GM19463 (cell line): ENCODE measurements around the gene TUBA1B.

Experiments
- ATAC-seq: cut with Tn5 transposase; IDR thresholded peaks from one replicate; pipeline ENCODE4 v1.9.1; 2021; ENCODE audit warnings: mild to moderate bottlenecking, moderate library complexity; ENCODE audit not compliant: unreplicated experiment

TUBA1B gene

DNA sequence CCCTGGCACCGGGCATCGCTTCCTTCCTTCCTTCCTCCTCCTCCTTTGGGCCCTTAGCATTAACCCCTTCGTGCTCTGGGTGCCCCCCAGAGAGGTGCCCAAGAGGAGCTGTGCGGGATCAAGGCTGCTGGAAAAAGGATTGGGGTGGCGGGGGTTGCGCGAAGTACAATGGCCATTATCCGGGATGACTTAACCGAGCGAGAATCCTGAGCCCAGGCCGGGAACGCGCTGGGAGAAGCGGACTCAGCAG lies 39.4 kb downstream of the TUBA1B start:
- no peak for ATAC-seq

DNA sequence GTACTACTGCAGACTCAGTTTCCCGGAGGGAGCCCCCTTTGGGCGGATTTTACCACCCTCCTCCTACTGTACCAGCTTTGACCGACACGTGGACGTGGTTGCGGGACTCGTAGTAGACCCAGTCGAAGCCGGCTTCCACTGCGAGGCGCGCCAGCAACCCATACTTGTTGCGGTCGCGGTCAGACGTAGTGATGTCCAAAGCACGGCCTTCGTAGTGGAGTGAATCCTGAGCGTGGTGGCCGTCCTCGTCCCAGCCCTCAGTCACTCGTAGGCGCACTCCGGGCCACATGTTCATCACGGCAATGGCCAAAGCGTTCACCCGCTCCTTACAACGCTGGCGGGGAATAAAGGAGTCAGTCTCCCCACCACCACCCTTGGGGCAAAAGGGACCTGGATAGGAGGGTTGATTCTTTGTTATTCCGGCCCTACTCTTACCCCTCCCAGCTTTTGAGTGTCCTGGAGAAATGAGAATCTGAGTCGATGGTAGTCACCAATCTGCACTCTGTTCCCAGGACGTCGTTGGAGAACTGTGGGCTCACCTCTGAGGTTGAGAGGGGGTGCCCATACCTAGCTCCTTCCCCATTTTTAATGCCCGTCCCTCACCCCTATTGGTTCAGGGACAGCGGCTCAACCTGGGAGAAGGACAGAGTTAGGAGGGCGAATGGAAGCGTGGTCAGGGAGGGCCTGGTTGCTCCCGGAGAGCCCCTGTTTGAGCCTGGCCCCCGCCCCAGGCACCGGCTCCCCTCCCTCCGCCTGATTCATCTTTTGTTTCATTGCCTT lies 39.9 kb downstream of the TUBA1B start:
- no peak for ATAC-seq

DNA sequence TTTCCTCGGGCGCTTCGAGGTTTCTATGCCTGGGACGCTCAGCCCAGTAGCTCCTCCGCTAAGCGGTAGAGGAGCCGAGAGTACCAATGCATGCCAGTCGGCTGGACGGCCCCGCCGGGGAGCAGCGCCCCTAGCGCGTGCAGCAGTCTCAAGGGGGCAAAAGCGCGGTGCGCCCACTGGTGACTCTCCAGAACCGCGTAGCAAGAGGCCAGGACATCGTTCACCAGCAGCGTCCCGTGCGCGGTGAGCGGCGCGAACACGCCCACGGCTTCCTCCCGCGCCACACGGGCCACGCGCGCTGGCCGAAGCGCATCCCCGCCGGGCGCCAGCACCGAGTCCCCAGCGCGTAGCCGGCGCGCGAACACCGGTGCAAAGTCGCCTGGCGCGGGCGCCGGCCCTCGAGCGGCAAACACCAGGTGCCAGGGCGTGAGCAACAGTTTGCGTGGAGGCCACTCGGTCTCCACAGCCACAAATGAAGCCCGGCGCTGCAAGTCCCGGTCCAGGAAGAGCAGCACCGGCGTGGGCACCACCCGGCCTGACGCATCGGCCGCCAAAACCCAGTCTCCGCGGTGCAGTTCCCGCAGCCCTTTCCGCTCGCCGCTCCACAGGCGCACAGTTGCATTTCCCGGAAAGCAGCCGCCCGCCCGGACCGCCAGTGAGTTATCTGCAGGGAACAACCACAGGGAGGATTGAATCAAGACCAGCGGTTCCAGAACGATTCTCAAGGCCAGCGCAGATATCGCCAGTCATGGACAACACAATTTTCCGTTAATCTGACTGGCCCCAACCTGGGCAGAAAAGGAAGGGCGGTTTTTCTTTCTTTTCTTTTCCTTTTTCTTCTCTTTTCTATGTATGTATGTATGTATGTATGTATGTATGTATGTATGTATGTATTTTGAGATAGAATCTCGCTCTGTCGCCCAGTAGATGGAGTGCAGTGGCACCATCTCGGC lies 41.1 kb downstream of the TUBA1B start:
- no peak for ATAC-seq

DNA sequence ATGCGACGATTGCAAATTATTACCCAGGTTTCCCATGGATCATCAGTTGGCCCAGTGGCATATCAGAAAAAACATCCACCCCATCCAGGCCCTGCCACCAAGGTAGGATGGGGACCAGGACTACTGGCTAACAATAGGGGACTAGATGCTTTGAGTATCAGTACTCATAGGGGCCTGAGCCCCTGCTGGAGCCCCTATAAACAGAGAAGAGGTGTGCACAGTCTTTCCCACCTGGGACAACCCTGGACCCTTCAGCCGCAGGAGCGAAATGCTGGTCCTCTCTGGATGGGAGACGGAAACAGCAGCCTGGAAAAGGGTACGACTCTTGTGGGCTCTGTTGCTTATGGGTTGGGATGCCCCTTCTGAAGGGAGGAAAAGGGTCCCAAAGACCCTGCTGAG lies 42.3 kb downstream of the TUBA1B start:
- no peak for ATAC-seq

DNA sequence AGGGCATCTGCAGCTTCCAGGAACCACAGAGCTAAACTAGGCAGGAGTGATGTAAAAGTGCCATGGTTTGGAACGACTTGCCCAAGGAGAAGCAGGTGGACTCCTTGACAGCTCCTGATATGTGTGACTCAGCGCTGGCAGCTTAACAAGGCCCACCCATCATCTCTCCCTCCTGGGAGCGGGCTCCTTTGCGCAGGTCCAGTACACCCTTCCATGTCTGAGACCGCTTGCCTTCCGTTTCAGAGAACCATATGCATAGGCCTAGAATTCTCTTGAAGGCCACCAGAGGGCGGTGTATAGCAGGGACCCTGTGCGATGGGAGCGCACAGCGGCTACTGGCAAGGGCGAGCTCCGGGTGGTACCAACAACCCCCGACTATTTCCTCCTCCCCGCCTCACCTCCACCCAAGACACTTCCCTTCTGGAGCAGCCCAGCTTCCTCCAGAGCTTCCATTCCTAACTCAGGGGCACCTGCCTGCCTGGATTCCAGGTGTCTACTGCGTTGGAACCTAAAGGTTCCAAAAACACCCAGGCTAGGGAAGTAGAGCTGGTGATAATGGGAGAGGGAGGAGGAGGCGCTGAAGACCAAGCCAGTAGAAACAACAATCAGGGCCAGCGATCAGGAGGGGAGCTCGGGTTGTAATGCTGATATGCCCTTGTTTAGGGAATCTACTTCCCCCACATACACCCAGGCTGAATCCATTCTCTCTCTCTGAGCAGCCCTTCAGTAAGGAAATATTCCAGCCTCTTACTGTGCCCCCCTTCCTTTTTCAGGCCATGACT lies 42.9 kb downstream of the TUBA1B start:
- ATAC-seq = peak; percentile 87

DNA sequence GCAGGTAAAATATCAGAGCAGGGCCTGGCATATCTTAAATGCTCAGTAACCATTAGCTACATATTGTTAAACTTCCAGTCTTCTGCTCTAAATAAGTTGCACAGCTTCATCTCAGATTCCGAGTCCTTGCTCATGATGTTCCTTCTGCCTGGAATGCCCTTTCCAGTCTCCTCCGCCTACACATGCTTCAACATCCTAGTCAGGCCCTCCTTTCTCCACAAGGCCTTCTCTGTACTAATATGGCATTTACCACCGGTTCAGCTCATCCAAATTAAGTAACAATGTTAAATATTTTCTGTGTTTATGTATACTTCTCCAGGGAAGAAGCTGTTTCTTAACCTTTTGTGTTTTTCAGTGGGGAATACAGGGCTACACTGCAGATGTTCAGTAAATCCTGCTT lies 45.1 kb downstream of the TUBA1B start:
- ATAC-seq = no peak

DNA sequence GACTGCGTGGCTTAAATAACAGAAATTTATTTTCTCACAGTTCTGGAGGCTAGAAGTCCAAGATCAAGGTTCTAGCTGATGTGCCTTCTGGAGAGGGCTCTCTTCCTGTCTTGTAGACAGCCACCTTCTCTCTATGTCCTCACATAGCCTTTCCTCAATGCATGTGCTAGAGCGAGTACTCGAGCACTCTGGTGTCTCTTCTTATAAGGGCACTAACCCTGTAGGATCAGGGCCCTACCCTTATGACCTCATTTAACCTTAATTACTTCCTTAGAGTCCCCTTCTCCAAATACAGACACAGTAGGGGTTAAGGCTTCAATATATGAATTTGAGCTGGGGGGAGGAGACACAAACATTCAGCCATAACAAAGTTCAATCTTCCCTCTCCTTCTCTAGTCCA lies 46.8 kb downstream of the TUBA1B start:
- no peak for ATAC-seq

DNA sequence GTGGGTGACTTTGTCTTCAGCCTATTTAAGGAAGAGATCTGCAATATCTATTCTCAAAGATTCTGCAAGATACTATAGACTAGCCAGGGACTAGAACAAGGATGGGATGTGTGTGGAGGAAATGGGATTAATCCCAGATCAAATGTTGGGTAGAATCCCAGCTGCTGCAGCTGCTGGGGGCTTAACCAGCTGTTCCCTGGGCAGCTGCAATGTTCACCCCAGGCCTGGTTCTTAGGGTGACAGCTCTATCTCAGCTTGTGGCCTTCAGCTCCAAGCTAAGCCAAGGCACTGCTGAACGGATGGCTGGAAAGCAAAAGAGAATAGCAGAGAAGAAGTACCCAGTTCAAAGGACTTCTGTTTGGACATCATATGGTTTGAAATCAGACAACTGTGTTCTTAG lies 51.4 kb downstream of the TUBA1B start:
- no peak for ATAC-seq
